ENCODE data around the gene TUG1. TPM values are rescaled to one million over a fixed set of nuclear protein-coding genes. Genes with fewer than 3 reads are reported as not detected.

TUG1 gene
- total RNA-seq, 1 experiment from 2014 or later, result 70.0 TPM

DNA sequence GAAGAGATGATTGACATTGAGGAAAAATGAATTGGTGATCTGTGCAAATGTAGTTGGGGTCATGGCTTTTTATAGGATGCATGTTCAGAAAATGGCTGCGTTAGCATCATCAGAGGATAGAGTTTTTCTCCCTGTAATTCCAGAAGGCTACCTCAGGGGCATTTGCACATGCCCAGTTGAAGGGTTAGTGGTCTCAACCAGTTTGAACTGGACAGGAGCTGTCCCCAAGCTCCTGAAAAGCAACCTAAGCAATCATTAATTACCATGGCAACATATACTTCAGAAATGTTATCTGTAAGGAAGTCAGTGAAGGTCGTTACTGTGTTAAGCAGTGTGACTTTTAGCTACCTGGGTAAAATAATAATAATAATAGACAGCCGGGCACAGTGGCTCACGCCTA is 29.3 kb downstream of the TUG1 start:
- DNase-seq (ENCODE audit: low spot score), result no peak
- no peaks in the 10 kb centered on the region for H3K4me1 ChIP-seq (ENCODE audit: insufficient read depth, low read length, poor library complexity, severe bottlenecking)
- intact Hi-C loops (cut with micrococcal nuclease; ENCODE audit: unreplicated experiment), result no loop called here
- no TSS peak for BruUV-seq (replicated peaks)
- ChIA-PET CTCF (no interaction called here), POLR2A (ENCODE audit: low non-redundant PET) (no interaction called here)
- TF ChIP-seq, protein P1, sequence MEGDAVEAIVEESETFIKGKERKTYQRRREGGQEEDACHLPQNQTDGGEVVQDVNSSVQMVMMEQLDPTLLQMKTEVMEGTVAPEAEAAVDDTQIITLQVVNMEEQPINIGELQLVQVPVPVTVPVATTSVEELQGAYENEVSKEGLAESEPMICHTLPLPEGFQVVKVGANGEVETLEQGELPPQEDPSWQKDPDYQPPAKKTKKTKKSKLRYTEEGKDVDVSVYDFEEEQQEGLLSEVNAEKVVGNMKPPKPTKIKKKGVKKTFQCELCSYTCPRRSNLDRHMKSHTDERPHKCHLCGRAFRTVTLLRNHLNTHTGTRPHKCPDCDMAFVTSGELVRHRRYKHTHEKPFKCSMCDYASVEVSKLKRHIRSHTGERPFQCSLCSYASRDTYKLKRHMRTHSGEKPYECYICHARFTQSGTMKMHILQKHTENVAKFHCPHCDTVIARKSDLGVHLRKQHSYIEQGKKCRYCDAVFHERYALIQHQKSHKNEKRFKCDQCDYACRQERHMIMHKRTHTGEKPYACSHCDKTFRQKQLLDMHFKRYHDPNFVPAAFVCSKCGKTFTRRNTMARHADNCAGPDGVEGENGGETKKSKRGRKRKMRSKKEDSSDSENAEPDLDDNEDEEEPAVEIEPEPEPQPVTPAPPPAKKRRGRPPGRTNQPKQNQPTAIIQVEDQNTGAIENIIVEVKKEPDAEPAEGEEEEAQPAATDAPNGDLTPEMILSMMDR (conservative IDR thresholded peaks at IDR 0.05; ENCODE audit: low read depth, low read length), result no peak
- no peak for TF ChIP-seq EZH2 (IDR thresholded peaks at IDR 0.05; ENCODE audit: borderline replicate concordance, low read depth, low read length, poor library complexity, severe bottlenecking)
- H3K4me3 ChIP-seq (ENCODE audit: low read depth, low read length, poor library complexity, severe bottlenecking), result no peak overlapping the region
- no peak overlapping the region for H3K27ac ChIP-seq (ENCODE audit: low read depth, low read length, poor library complexity, severe bottlenecking)
- H3K9me3 ChIP-seq (ENCODE audit: low read depth, low read length, poor library complexity, severe bottlenecking), result no peaks in the 10 kb centered on the region
- no peaks in the 10 kb centered on the region for H3K27me3 ChIP-seq (replicated peaks; ENCODE audit: insufficient read depth, low read depth, low read length, poor library complexity)
- no peaks in the 10 kb centered on the region for H3K36me3 ChIP-seq (ENCODE audit: insufficient read depth, low read length, poor library complexity, severe bottlenecking)

DNA sequence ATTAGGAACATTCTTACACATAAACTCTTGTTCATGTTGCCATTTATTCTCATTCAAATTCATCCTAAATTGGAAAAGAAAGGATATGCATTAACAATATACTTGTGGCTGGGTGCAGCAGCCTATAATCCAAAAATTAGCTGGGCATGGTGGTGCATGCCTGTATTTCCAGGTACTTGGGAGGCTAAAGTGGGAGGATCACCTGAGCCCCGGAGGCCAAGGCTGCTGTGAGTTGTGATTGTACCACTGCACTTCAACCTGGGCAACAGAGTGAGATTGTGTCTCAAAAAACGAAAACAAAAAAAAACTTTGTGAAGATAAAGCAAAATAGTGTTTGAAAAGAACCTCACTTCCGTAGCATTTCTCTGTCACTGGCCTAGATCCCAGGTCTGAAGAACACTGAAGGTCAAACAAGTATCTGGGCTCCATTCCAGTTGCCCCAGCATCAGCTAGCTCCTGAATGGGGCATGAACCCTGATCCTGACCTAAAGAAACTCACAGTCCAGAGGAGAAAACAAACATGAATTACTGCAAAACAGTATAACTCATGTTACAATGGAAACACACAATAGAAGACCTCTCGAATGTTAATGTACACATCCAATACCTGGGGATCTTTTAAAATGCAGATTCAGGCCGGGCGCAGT is 32.2 kb downstream of the TUG1 start:
- Histone ChIP-seq H3K27ac (ENCODE audit: low read depth, low read length, poor library complexity, severe bottlenecking) (no peak overlapping the region), H3K4me3 (ENCODE audit: low read depth, low read length, poor library complexity, severe bottlenecking) (no peak overlapping the region), H3K36me3 (ENCODE audit: insufficient read depth, low read length, poor library complexity, severe bottlenecking) (no peaks in the 10 kb centered on the region), H3K27me3 (replicated peaks; ENCODE audit: insufficient read depth, low read depth, low read length, poor library complexity) (no peaks in the 10 kb centered on the region), H3K4me1 (ENCODE audit: insufficient read depth, low read length, poor library complexity, severe bottlenecking) (no peaks in the 10 kb centered on the region), H3K9me3 (ENCODE audit: low read depth, low read length, poor library complexity, severe bottlenecking) (peaks cover 9% of the 10 kb centered on the region)
- no TSS peak for BruUV-seq (replicated peaks)
- no peak for DNase-seq (ENCODE audit: low spot score)
- POLR2A ChIA-PET (ENCODE audit: low non-redundant PET), result no interaction called here
- intact Hi-C loops (cut with micrococcal nuclease; ENCODE audit: unreplicated experiment), result no loop called here
- no peak for TF ChIP-seq EZH2 (IDR thresholded peaks at IDR 0.05; ENCODE audit: borderline replicate concordance, low read depth, low read length, poor library complexity, severe bottlenecking)
- TF ChIP-seq, protein P1 (conservative IDR thresholded peaks at IDR 0.05; ENCODE audit: low read depth, low read length), result no peak
- CTCF ChIA-PET, result no interaction called here

DNA sequence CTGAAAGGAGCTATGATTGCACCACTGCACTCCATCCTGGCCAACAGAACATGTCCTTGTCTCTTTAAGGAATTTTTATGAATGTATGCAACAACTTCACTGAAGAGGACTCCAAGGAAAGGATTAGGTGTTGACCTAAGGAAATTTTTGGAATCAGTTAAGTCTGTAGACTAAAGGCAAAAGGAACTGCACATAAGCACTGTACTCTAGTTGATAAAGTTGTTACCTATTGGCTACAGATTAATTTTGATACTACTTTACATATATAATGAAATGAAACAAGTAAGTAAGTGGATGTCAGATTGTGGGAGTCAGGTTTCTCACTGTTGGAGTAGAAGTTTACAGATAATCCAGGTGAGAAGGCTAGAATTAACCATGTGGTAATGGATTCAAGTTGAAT is 36.5 kb downstream of the TUG1 start:
- intact Hi-C loops (cut with micrococcal nuclease; ENCODE audit: unreplicated experiment), result no loop called here
- no peaks in the 10 kb centered on the region for H3K27me3 ChIP-seq (replicated peaks; ENCODE audit: insufficient read depth, low read depth, low read length, poor library complexity)
- BruUV-seq (replicated peaks), result no TSS peak
- H3K27ac ChIP-seq (ENCODE audit: low read depth, low read length, poor library complexity, severe bottlenecking), result no peak overlapping the region
- TF ChIP-seq EZH2 (IDR thresholded peaks at IDR 0.05; ENCODE audit: borderline replicate concordance, low read depth, low read length, poor library complexity, severe bottlenecking), result no peak
- TF ChIP-seq, protein P1 (conservative IDR thresholded peaks at IDR 0.05; ENCODE audit: low read depth, low read length), result no peak
- POLR2A ChIA-PET (ENCODE audit: low non-redundant PET), result no interaction called here
- no peak overlapping the region for H3K4me3 ChIP-seq (ENCODE audit: low read depth, low read length, poor library complexity, severe bottlenecking)
- no peaks in the 10 kb centered on the region for H3K36me3 ChIP-seq (ENCODE audit: insufficient read depth, low read length, poor library complexity, severe bottlenecking)
- CTCF ChIA-PET, result no interaction called here
- peaks cover 9% of the 10 kb centered on the region for H3K9me3 ChIP-seq (ENCODE audit: low read depth, low read length, poor library complexity, severe bottlenecking)
- DNase-seq (ENCODE audit: low spot score), result no peak
- H3K4me1 ChIP-seq (ENCODE audit: insufficient read depth, low read length, poor library complexity, severe bottlenecking), result no peaks in the 10 kb centered on the region

Measured in A673 (cell line).